CD4-positive, alpha-beta T cell treated with Interleukin-17A for 4 hours (primary cell): Measurements from ENCODE around the gene GBP4.
"Not testable (repeated sequence)": the region's sequence is repeated elsewhere in the genome, so short reads cannot be mapped to it uniquely, and the experiment has no call there.

Source experiments
- DNase-seq: peaks from one replicate; pipeline ENCODE4 v3.0.0-alpha.2; 2020; ENCODE audit warnings: mixed read lengths

Gene GBP4

GRCh38 chr1:89198491-89199072 is at the start of gene GBP4:
TSS of gene GBP4 (minus strand) at chr1:89198942. CDS start at chr1:89198834, 108 bp downstream.
- peak; percentile 70 for DNase-seq

GRCh38 chr1:89243046-89243445 is 44.3 kb upstream of the GBP4 start:
- DNase-seq = no peak

GRCh38 chr1:89221341-89221740 is 22.6 kb upstream of the GBP4 start:
- DNase-seq = no peak

- DNase-seq = not testable (repeated sequence)
Observed at GRCh38 chr1:89219851-89220250, 21.1 kb upstream of the GBP4 start.

- DNase-seq = not testable (repeated sequence)
Observed at GRCh38 chr1:89218941-89219340, 20.2 kb upstream of the GBP4 start.

- no peak for DNase-seq
Observed at GRCh38 chr1:89213347-89213746, 14.6 kb upstream of the GBP4 start.

GRCh38 chr1:89211035-89211634 is 12.4 kb upstream of the GBP4 start:
- no peak for DNase-seq

- no peak for DNase-seq
Observed at GRCh38 chr1:89206373-89206772, 7.6 kb upstream of the GBP4 start.

- DNase-seq = no peak
Observed at GRCh38 chr1:89203166-89203565, 4.4 kb upstream of the GBP4 start.

GRCh38 chr1:89201106-89201794 is 2.5 kb upstream of the GBP4 start:
- no peak for DNase-seq

GRCh38 chr1:89200663-89201062 is 1.9 kb upstream of the GBP4 start:
- no peak for DNase-seq

GRCh38 chr1:89199525-89200031 is 836 bp upstream of the GBP4 start:
- no peak for DNase-seq

GRCh38 chr1:89198081-89198480 is 661 bp downstream of the GBP4 start:
- DNase-seq = no peak

- no peak for DNase-seq
Observed at GRCh38 chr1:89195476-89195875, 3.3 kb downstream of the GBP4 start.

- no peak for DNase-seq
Observed at GRCh38 chr1:89191314-89191713, 7.4 kb downstream of the GBP4 start.

- no peak for DNase-seq
Observed at GRCh38 chr1:89190017-89190416, 8.7 kb downstream of the GBP4 start.

GRCh38 chr1:89179343-89179742 is 19.4 kb downstream of the GBP4 start:
- DNase-seq = no peak

- DNase-seq = no peak
Observed at GRCh38 chr1:89176971-89177370, 21.8 kb downstream of the GBP4 start.

- DNase-seq = no peak
Observed at GRCh38 chr1:89175601-89176256, 23.0 kb downstream of the GBP4 start, which contains the start of gene GBP7. TSS of gene GBP7 (minus strand) at chr1:89176003. CDS start at chr1:89171935, 4,068 bp downstream.

- DNase-seq = no peak
Observed at GRCh38 chr1:89174491-89174890, 24.3 kb downstream of the GBP4 start.

GRCh38 chr1:89172468-89173143 is 26.1 kb downstream of the GBP4 start:
- DNase-seq = no peak

- DNase-seq = no peak
Observed at GRCh38 chr1:89171067-89171438, 27.7 kb downstream of the GBP4 start.
